ENCODE measurements around the gene AGER. TPM values are rescaled to one million over a fixed set of nuclear protein-coding genes. Genes with fewer than 3 reads are reported as not detected.

Gene AGER
- total RNA-seq, 4 donors from 2014 or later, result 0.48 to 9.3 (median 1.2) TPM

DNA sequence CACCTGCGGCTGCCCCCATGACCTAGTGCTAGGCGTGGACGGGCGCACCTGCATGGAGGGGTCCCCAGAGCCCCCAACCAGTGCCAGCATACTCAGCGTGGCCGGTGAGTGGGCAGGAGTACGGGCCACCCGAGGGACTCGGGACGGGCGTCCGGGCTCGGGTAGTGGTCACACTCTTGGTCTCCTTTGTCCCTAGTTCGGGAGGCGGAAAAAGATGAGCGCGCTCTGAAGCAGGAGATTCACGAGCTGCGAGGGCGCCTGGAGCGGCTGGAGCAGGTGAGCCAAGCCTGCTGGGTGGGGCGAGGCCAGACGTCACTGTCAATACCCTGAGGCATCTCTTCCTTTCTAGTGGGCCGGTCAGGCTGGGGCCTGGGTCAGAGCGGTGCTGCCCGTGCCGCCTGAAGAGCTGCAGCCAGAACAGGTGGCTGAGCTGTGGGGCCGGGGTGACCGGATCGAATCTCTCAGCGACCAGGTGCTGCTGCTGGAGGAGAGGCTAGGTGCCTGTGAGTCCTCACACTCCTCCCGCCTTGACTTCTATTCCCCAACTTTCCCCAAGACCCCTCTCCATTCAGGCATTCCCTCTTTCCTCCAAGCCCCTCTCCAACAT, 16.8 kb downstream of the AGER start:
- ATAC-seq (ENCODE audit: low FRiP score) (no peak), DNase-seq (ENCODE audit: low spot score) (no peak)
- TF ChIP-seq, protein P1, sequence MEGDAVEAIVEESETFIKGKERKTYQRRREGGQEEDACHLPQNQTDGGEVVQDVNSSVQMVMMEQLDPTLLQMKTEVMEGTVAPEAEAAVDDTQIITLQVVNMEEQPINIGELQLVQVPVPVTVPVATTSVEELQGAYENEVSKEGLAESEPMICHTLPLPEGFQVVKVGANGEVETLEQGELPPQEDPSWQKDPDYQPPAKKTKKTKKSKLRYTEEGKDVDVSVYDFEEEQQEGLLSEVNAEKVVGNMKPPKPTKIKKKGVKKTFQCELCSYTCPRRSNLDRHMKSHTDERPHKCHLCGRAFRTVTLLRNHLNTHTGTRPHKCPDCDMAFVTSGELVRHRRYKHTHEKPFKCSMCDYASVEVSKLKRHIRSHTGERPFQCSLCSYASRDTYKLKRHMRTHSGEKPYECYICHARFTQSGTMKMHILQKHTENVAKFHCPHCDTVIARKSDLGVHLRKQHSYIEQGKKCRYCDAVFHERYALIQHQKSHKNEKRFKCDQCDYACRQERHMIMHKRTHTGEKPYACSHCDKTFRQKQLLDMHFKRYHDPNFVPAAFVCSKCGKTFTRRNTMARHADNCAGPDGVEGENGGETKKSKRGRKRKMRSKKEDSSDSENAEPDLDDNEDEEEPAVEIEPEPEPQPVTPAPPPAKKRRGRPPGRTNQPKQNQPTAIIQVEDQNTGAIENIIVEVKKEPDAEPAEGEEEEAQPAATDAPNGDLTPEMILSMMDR (IDR thresholded peaks at IDR 0.05), result no peak

DNA sequence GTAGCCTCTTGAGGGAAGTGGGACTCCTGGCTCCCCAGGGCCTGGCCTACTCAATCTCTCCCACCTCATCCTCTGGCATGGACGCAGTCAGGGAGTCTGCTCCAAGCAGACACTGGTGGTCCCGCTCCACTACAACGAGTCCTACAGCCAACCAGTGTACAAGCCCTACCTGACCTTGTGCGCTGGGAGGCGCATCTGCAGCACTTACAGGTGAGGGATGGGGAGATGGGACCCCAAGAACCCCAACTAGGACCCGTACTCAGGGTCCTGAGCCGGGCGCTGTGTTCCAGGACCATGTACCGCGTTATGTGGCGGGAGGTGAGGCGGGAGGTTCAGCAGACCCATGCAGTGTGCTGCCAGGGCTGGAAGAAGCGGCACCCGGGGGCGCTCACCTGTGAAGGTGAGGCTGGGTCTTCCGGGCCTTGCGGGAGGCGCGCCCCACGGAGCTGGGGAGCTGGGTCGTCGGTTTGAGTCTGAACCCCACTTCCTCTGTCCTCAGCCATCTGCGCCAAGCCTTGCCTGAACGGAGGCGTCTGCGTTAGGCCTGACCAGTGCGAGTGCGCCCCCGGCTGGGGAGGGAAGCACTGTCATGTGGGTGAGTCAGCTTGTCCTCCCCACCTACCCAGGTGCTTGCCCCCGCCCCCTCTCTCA, 17.5 kb downstream of the AGER start:
- ATAC-seq (ENCODE audit: low FRiP score) (no peak), DNase-seq (ENCODE audit: low spot score) (no peak)
- TF ChIP-seq, protein P1 (IDR thresholded peaks at IDR 0.05), result no peak

DNA sequence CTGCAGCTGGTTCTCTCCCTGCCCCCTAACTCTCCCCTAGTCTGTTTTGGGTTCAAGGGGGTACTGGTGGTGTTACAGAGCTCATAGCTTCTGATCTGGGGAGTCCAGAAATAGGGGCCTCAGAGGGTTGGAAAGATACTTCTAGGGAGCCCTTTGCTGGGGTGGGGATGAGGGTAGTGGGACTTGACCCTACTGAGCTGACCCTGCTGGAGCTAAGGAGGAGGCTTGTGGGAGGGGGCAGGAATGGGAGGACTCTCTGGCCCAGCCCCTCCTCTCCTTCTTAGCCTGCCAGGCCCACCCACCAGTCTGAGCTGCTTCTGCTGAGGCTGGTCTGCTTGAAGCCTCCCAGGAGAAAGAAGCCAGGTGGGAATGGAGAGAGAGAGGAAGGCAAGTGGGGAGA, 19.8 kb downstream of the AGER start, which contains the start of gene EGFL8:
Gene EGFL8 (plus strand): TSS at position 301 of the 400 bp plus-strand sequence. CDS start 1,571 bp downstream, outside the sequence.
- DNase-seq (ENCODE audit: low spot score) (no peak), ATAC-seq (ENCODE audit: low FRiP score) (no peak)
- TF ChIP-seq, protein P1 (IDR thresholded peaks at IDR 0.05), result no peak

DNA sequence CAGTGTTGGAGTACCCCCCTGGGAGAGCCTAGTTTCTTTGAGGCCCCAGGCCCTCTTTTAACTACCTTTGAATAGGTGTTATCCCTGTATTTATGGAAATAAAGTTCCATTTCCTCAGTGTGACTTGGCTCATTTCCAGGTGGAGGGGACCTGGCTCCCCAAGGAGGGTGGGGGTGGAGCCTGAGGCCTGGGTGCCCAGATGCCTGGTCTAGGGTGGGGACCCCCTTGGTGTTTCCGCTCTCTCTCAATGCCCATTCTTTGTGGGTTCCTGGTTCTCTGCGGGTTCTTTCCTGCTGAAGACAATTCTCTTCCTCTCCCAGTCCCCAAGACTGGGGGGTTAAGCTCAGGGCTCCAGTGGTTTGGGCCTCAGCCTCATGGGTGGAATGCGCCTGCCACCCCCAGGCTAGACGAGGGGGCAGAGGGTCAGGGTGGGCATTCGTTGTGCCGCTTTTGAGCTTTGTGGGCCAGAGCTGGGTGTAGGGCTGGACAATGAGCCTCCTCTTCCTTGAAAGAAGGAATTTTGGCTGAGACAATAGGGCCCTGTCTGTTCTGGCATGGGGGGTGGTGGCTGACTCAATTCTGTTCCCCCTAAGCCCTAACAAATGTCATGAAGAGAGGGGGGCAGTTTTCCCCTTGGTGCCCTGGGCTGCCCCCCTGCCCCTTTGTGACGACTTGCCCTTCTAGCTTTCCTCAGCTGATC, 20.3 kb downstream of the AGER start:
- DNase-seq (ENCODE audit: low spot score) (no peak), ATAC-seq (ENCODE audit: low FRiP score) (no peak)
- TF ChIP-seq, protein P1 (IDR thresholded peaks at IDR 0.05), result no peak

DNA sequence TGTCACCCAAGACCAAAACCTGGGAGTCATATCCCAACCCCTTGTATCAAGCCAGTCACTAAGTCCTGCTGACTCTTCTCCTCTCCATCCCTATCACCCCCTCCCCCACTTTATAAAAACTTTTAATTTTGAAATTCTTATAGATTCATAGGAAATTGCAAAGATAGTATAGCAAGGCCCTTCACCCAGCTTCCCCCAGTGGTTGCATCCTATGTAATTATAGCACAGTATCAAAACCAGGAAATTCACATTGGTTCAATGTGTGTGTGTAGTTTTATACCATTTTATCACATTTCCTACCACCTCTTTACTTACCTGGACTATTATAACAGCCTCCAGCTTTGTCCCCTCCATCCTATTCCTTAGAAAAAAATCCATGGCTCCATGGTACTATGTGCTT, 26.0 kb downstream of the AGER start:
- TF ChIP-seq, protein P1 (IDR thresholded peaks at IDR 0.05), result no peak
- no peak for DNase-seq (ENCODE audit: low spot score)
- no peak for ATAC-seq (ENCODE audit: low FRiP score)

DNA sequence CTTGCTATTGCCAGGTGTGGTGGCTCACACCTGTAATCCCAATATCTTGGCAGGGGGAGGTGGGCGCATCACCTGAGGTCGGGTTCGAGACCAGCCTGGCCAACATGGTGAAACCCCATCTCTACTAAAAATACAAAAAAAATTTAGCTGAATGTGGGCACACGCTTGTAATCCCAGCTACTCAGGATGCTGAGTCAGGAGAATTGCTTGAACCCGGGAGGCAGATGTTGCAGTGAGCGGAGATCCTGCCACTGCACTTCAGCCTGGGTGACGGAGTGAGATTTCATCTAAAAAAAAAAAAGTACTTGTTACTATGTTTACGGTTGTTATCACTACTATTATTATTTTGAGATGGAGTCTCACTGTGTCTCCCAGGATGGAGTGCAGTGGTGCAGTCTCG, 27.2 kb downstream of the AGER start:
- ATAC-seq (ENCODE audit: low FRiP score), result no peak

More for the DNA sequence above, 27.2 kb downstream of the AGER start:
- DNase-seq (ENCODE audit: low spot score), result no peak
- TF ChIP-seq, protein P1 (IDR thresholded peaks at IDR 0.05), result no peak

Measured in omental fat pad (tissue), 4 donors.